ENCODE results near the gene BIRC2. TPM values are rescaled to one million over a fixed set of nuclear protein-coding genes. Genes with fewer than 3 reads are reported as not detected.

BIRC2 gene
- total RNA-seq, 1 donor from 2014 or later = 125 TPM

Other genes starting within 250 kb of the BIRC2 start
- 98.1 and 219 TPM in 2 replicates for gene YAP1, start 236.8 kb upstream of the BIRC2 start, total RNA-seq
- gene BIRC3, start 29.7 kb upstream of the BIRC2 start, total RNA-seq = 69.9 and 130 TPM in 2 replicates
- gene TMEM123, start 105.6 kb downstream of the BIRC2 start, total RNA-seq = 245 and 332 TPM in 2 replicates
- 2,273 and 2,825 TPM in 2 replicates for gene MMP7, start 183.5 kb downstream of the BIRC2 start, total RNA-seq

Data from renal cortical epithelial cell (primary cell).